ENCODE results near the gene SPATS2. TPM values are rescaled to one million over a fixed set of nuclear protein-coding genes. Genes with fewer than 3 reads are reported as not detected.

The SPATS2 gene
- total RNA-seq, 1 experiment from 2014 or later, result 56.3 TPM

DNA sequence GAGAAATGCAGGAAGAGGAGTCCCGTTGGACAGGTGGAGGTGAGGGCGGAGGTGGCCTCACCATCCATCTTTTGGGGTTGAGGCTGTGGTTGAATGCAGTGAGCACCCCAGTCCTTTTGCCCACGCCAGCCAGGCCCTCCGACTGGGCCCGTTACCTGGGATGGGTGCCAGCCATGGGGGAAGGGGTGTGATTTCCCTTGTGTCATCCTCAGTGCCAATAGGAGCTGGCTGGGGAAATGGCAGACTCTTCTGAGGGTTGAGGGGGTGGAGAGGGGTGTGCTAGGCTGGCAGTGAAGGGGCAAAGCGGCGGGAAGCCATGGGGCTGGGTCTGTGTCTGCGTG is 181.2 kb downstream of the SPATS2 start:
- ChIA-PET CTCF (interaction anchor here (0.6 kb wide), 1 partner anchor 11 kb away, joined by 8 read pairs; no protein-coding TSS in a partner anchor), POLR2A (no interaction called here)
- H3K9me3 ChIP-seq (ENCODE audit: control insufficient read depth, insufficient read depth, low read depth, low read length), result no peaks in the 10 kb centered on the region
- no peak overlapping the region for H3K27ac ChIP-seq (ENCODE audit: low read length)
- TF ChIP-seq SIN3A (IDR thresholded peaks at IDR 0.05; ENCODE audit: borderline replicate concordance, insufficient read depth, low read depth, low read length) (no peak), TCF7L2 (IDR thresholded peaks at IDR 0.05; ENCODE audit: low read depth, low read length) (no peak), POLR2AphosphoS5 (IDR thresholded peaks at IDR 0.05; ENCODE audit: low read depth, low read length) (no peak), REST (IDR thresholded peaks at IDR 0.05; ENCODE audit: insufficient read depth in 1 of 2, low read depth in 2 of 2, low read length in 1 of 2) (no peak), CTCF (IDR thresholded peaks at IDR 0.05) (no peak)
- no TSS peak for BruUV-seq (replicated peaks)
- in situ Hi-C loops (cut with HindIII; ENCODE audit: low pct_unique_long_range_greater_than_20kb, low sequenced_read_pairs) (no loop called here), intact Hi-C loops (cut with micrococcal nuclease; ENCODE audit: unreplicated experiment) (no loop called here)
- H3K27me3 ChIP-seq (ENCODE audit: control insufficient read depth, insufficient read depth, low read length), result no peaks in the 10 kb centered on the region
- ATAC-seq (no peak), DNase-seq (ENCODE audit: low read depth, low spot score) (no peak)
- no peaks in the 10 kb centered on the region for H3K4me1 ChIP-seq (ENCODE audit: control insufficient read depth, insufficient read depth, low read length)
- no peaks in the 10 kb centered on the region for H3K36me3 ChIP-seq (ENCODE audit: control insufficient read depth, insufficient read depth, low read length)
- no peak overlapping the region for H3K4me3 ChIP-seq (ENCODE audit: low read depth in 2 of 2, low read length in 2 of 2)

DNA sequence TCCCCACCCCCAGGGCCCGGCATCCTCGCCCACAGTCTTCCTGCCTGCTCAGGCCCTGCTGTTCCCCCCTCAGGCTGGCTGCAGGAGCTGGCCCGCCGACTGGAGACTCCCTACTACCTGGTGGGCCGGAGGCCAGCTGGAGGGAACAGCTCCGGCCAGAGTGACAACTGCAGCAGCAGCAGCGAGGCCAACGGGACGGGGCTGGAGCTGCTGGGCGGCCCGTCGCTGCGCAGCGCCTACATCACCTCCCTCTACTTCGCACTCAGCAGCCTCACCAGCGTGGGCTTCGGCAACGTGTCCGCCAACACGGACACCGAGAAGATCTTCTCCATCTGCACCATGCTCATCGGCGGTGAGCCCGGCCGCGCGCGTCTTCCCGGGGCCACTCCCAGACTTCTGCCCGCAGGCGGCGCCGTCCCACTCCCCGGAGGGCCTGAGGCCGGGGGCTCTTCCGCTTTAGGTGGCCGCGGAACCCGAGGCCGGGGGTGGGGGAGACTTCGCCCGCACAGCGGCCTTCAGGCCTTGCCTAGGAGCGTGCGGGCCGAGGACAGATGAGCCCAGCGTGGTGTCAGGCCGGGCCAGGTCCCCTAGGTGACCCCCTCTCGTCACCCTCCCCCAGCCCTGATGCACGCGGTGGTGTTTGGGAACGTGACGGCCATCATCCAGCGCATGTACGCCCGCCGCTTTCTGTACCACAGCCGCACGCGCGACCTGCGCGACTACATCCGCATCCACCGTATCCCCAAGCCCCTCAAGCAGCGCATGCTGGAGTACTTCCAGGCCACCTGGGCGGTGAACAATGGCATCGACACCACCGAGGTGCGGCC is 181.8 kb downstream of the SPATS2 start:
- ATAC-seq (no peak), DNase-seq (ENCODE audit: low read depth, low spot score) (no peak)
- no peaks in the 10 kb centered on the region for H3K9me3 ChIP-seq (ENCODE audit: control insufficient read depth, insufficient read depth, low read depth, low read length)
- in situ Hi-C loops (cut with HindIII; ENCODE audit: low pct_unique_long_range_greater_than_20kb, low sequenced_read_pairs), result no loop called here
- no peaks in the 10 kb centered on the region for H3K36me3 ChIP-seq (ENCODE audit: control insufficient read depth, insufficient read depth, low read length)
- H3K4me3 ChIP-seq (ENCODE audit: low read depth in 2 of 2, low read length in 2 of 2), result no peak overlapping the region
- intact Hi-C loops (cut with micrococcal nuclease; ENCODE audit: unreplicated experiment), result no loop called here
- ChIA-PET CTCF (interaction anchor here (0.5 kb wide), 1 partner anchor 80 kb away, joined by 3 read pairs; no protein-coding TSS in a partner anchor), POLR2A (no interaction called here)
- no peaks in the 10 kb centered on the region for H3K4me1 ChIP-seq (ENCODE audit: control insufficient read depth, insufficient read depth, low read length)
- BruUV-seq (replicated peaks), result no TSS peak
- H3K27me3 ChIP-seq (ENCODE audit: control insufficient read depth, insufficient read depth, low read length), result no peaks in the 10 kb centered on the region
- TF ChIP-seq REST (IDR thresholded peaks at IDR 0.05; ENCODE audit: insufficient read depth in 1 of 2, low read depth in 2 of 2, low read length in 1 of 2), result no peak
- no peak for TF ChIP-seq SIN3A (IDR thresholded peaks at IDR 0.05; ENCODE audit: borderline replicate concordance, insufficient read depth, low read depth, low read length)
- TF ChIP-seq POLR2AphosphoS5 (IDR thresholded peaks at IDR 0.05; ENCODE audit: low read depth, low read length), result no peak
- TF ChIP-seq CTCF (IDR thresholded peaks at IDR 0.05), result no peak
- no peak for TF ChIP-seq TCF7L2 (IDR thresholded peaks at IDR 0.05; ENCODE audit: low read depth, low read length)
- no peak overlapping the region for H3K27ac ChIP-seq (ENCODE audit: low read length)

Measured in Panc1 (cell line).